ENCODE measurements around the gene NR4A3. TPM values are rescaled to one million over a fixed set of nuclear protein-coding genes. Genes with fewer than 3 reads are reported as not detected.
"Not testable (repeated sequence)": the region's sequence is repeated elsewhere in the genome, so short reads cannot be mapped to it uniquely, and the experiment has no call there.

The NR4A3 gene
- total RNA-seq, 6 experiments from 2014 or later = 0.13 to 1.2 (median 0.30) TPM

- intact Hi-C loops (cut with DNase I) = no loop called here
- Histone ChIP-seq H3K36me3 (no peaks in the 10 kb centered on the region), H3K9me3 (no peaks in the 10 kb centered on the region), H3K4me1 (no peaks in the 10 kb centered on the region), H3K27ac (no peak overlapping the region), H3K27me3 (no peaks in the 10 kb centered on the region), H3K4me3 (no peak overlapping the region)
- DNase-seq = no peak
- no peak for ATAC-seq
- 79% methylated on average over 3 of the region's 4 CpGs for WGBS (ENCODE audit: insufficient coverage, low coverage, low lambda C conversion rate, missing lambda C conversion rate)
- no peak for TF ChIP-seq CTCF (IDR thresholded peaks at IDR 0.05)
- TF ChIP-seq POLR2A (IDR thresholded peaks at IDR 0.05) = no peak
Observed at GRCh38 chr9:99779277-99779676, 42.4 kb upstream of the NR4A3 start.

GRCh38 chr9:99782349-99782748, 39.3 kb upstream of the NR4A3 start:
- H3K27me3 ChIP-seq; H3K36me3 ChIP-seq; ATAC-seq; H3K4me3 ChIP-seq; intact Hi-C loops (cut with DNase I); H3K4me1 ChIP-seq; H3K27ac ChIP-seq; H3K9me3 ChIP-seq; DNase-seq: not testable (repeated sequence)
- 84% methylated on average over 5 of the region's 5 CpGs for WGBS (ENCODE audit: insufficient coverage, low coverage, low lambda C conversion rate, missing lambda C conversion rate)

- Histone ChIP-seq H3K27me3 (no peaks in the 10 kb centered on the region), H3K36me3 (no peaks in the 10 kb centered on the region), H3K9me3 (no peaks in the 10 kb centered on the region), H3K27ac (no peak overlapping the region), H3K4me3 (no peak overlapping the region), H3K4me1 (no peaks in the 10 kb centered on the region)
- ATAC-seq = no peak
- intact Hi-C loops (cut with DNase I) = no loop called here
- 72% methylated on average over 6 of the region's 6 CpGs for WGBS (ENCODE audit: insufficient coverage, low coverage, low lambda C conversion rate, missing lambda C conversion rate)
- DNase-seq = no peak
- no peak for TF ChIP-seq CTCF (IDR thresholded peaks at IDR 0.05)
Observed at GRCh38 chr9:99782962-99783718, 38.5 kb upstream of the NR4A3 start.

GRCh38 chr9:99783799-99784198, 37.9 kb upstream of the NR4A3 start:
- no peaks in the 10 kb centered on the region for H3K4me1 ChIP-seq
- no peaks in the 10 kb centered on the region for H3K27me3 ChIP-seq
- 48% methylated on average over 2 of the region's 2 CpGs for WGBS (ENCODE audit: insufficient coverage, low coverage, low lambda C conversion rate, missing lambda C conversion rate)
- H3K36me3 ChIP-seq = no peaks in the 10 kb centered on the region
- no peak overlapping the region for H3K4me3 ChIP-seq
- intact Hi-C loops (cut with DNase I) = no loop called here
- no peak for TF ChIP-seq POLR2A (IDR thresholded peaks at IDR 0.05)
- DNase-seq (no peak), ATAC-seq (no peak)
- no peak overlapping the region for H3K27ac ChIP-seq
- no peaks in the 10 kb centered on the region for H3K9me3 ChIP-seq

- no peaks in the 10 kb centered on the region for H3K4me1 ChIP-seq
- H3K4me3 ChIP-seq = no peak overlapping the region
- WGBS (ENCODE audit: insufficient coverage, low coverage, low lambda C conversion rate, missing lambda C conversion rate) = 44% methylated on average over 1 of the region's 1 CpG
- H3K9me3 ChIP-seq = no peaks in the 10 kb centered on the region
- H3K27ac ChIP-seq = no peak overlapping the region
- H3K27me3 ChIP-seq = no peaks in the 10 kb centered on the region
- H3K36me3 ChIP-seq = no peaks in the 10 kb centered on the region
- TF ChIP-seq CTCF (IDR thresholded peaks at IDR 0.05) = no peak
- TF ChIP-seq POLR2A (IDR thresholded peaks at IDR 0.05) = no peak
- ATAC-seq = no peak
- no peak for DNase-seq
- intact Hi-C loops (cut with DNase I) = no loop called here
Observed at GRCh38 chr9:99785010-99785590, 36.6 kb upstream of the NR4A3 start.

All from right lobe of liver (tissue), 6 donors.